ENCODE data around the gene NBDY. TPM values are rescaled to one million over a fixed set of nuclear protein-coding genes. Genes with fewer than 3 reads are reported as not detected.
"Not testable (repeated sequence)": the region's sequence is repeated elsewhere in the genome, so short reads cannot be mapped to it uniquely, and the experiment has no call there.

Gene NBDY
- polyA plus RNA-seq, 1 donor (not counting 4 experiments of a cell fraction or from before 2014, with no cell fraction given): 41.1 TPM

- H3K27me3 ChIP-seq (ENCODE audit: control insufficient read depth, extremely low read depth, insufficient read depth, low read length): no peaks in the 10 kb centered on the region
- no peaks in the 10 kb centered on the region for H3K79me2 ChIP-seq (ENCODE audit: control insufficient read depth, insufficient read depth, low read length)
- dilution Hi-C loops (cut with MboI; ENCODE audit: extremely low pct_ligation_motif_present, low sequenced_read_pairs): no loop called here
- H3K27ac ChIP-seq (ENCODE audit: control insufficient read depth, insufficient read depth, low read length): no peak overlapping the region
- H3K9me3 ChIP-seq (ENCODE audit: control insufficient read depth, low read depth, low read length): no peaks in the 10 kb centered on the region
- H3K4me3 ChIP-seq (ENCODE audit: control insufficient read depth in 2 of 3, extremely low read depth in 1 of 3, insufficient read depth in 2 of 3, low read depth in 1 of 3, low read length in 3 of 3): no peak overlapping the region
- FAIRE-seq (no peak), DNase-seq (ENCODE audit: low read depth, low spot score) (no peak)
- H3K36me3 ChIP-seq (ENCODE audit: control insufficient read depth in 2 of 2, extremely low read depth in 1 of 2, insufficient read depth in 2 of 2, low read length in 2 of 2): no peaks in the 10 kb centered on the region
- TF ChIP-seq CTCF (optimal IDR thresholded peaks at IDR 0.05 in 1 of 3, IDR thresholded peaks at IDR 0.05 in 1 of 3, conservative IDR thresholded peaks at IDR 0.05 in 1 of 3; ENCODE audit: extremely low read depth in 1 of 3, insufficient read depth in 2 of 3, low read length in 3 of 3) (peak in 1 of 3 experiments; percentile 26), EZH2 (IDR thresholded peaks at IDR 0.05; ENCODE audit: low read length) (no peak)
- H3K9me1 ChIP-seq (ENCODE audit: control insufficient read depth, extremely low read depth, insufficient read depth, low read length): no peaks in the 10 kb centered on the region
- H3K4me2 ChIP-seq (ENCODE audit: control insufficient read depth, extremely low read depth, insufficient read depth, low read depth, low read length): no peak overlapping the region
- H2AFZ ChIP-seq (ENCODE audit: control insufficient read depth, low read length): no peak overlapping the region
- H3K9ac ChIP-seq (ENCODE audit: control insufficient read depth, extremely low read depth, insufficient read depth, low read length): no peak overlapping the region
- peaks cover under 1% of the 10 kb centered on the region for H4K20me1 ChIP-seq (ENCODE audit: control insufficient read depth, extremely low read depth, insufficient read depth, low read length)
- peaks cover 4% of the 10 kb centered on the region for H3K4me1 ChIP-seq (ENCODE audit: control insufficient read depth, extremely low read depth, insufficient read depth, low read length)
Observed at GRCh38 chrX:56759736-56760409, 30.8 kb downstream of the NBDY start.

- H3K4me1 ChIP-seq (ENCODE audit: control insufficient read depth, extremely low read depth, insufficient read depth, low read length); H3K27ac ChIP-seq (ENCODE audit: control insufficient read depth, insufficient read depth, low read length); H3K79me2 ChIP-seq (ENCODE audit: control insufficient read depth, insufficient read depth, low read length); H3K36me3 ChIP-seq (ENCODE audit: control insufficient read depth in 2 of 2, extremely low read depth in 1 of 2, insufficient read depth in 2 of 2, low read length in 2 of 2); dilution Hi-C loops (cut with MboI; ENCODE audit: extremely low pct_ligation_motif_present, low sequenced_read_pairs); DNase-seq (ENCODE audit: low read depth, low spot score); H3K9ac ChIP-seq (ENCODE audit: control insufficient read depth, extremely low read depth, insufficient read depth, low read length); H2AFZ ChIP-seq (ENCODE audit: control insufficient read depth, low read length); H4K20me1 ChIP-seq (ENCODE audit: control insufficient read depth, extremely low read depth, insufficient read depth, low read length); FAIRE-seq; H3K27me3 ChIP-seq (ENCODE audit: control insufficient read depth, extremely low read depth, insufficient read depth, low read length); H3K4me3 ChIP-seq (ENCODE audit: control insufficient read depth in 2 of 3, extremely low read depth in 1 of 3, insufficient read depth in 2 of 3, low read depth in 1 of 3, low read length in 3 of 3); H3K4me2 ChIP-seq (ENCODE audit: control insufficient read depth, extremely low read depth, insufficient read depth, low read depth, low read length); H3K9me1 ChIP-seq (ENCODE audit: control insufficient read depth, extremely low read depth, insufficient read depth, low read length); H3K9me3 ChIP-seq (ENCODE audit: control insufficient read depth, low read depth, low read length): not testable (repeated sequence)
Observed at GRCh38 chrX:56760410-56761124, 31.5 kb downstream of the NBDY start.

Data from keratinocyte (primary cell).